ENCODE results near the gene TNFRSF14.

- TF ChIP-seq, protein P1, sequence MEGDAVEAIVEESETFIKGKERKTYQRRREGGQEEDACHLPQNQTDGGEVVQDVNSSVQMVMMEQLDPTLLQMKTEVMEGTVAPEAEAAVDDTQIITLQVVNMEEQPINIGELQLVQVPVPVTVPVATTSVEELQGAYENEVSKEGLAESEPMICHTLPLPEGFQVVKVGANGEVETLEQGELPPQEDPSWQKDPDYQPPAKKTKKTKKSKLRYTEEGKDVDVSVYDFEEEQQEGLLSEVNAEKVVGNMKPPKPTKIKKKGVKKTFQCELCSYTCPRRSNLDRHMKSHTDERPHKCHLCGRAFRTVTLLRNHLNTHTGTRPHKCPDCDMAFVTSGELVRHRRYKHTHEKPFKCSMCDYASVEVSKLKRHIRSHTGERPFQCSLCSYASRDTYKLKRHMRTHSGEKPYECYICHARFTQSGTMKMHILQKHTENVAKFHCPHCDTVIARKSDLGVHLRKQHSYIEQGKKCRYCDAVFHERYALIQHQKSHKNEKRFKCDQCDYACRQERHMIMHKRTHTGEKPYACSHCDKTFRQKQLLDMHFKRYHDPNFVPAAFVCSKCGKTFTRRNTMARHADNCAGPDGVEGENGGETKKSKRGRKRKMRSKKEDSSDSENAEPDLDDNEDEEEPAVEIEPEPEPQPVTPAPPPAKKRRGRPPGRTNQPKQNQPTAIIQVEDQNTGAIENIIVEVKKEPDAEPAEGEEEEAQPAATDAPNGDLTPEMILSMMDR (IDR thresholded peaks at IDR 0.05; ENCODE audit: insufficient read depth, low read depth, low read length) = no peak
- no peak for TF ChIP-seq EZH2 (IDR thresholded peaks at IDR 0.05; ENCODE audit: insufficient read depth, low read length)
These were observed 38.0 kb downstream of the TNFRSF14 start for GRCh38 chr1:2594001-2594640.
